AG04449 (cell line): Measurements from ENCODE around the gene METTL21C.

Experiments
- CTCF ChIA-PET: fragments of 350-600 bp; formaldehyde crosslinking; extraction: SDS; loops from one replicate; lab custom pipeline; 2021; ENCODE audit warnings: antibody characterized with exemption; lab: Yijun Ruan, JAX
- POLR2A ChIA-PET: fragments of 400-600, 350-600 bp; formaldehyde crosslinking; extraction: SDS; loops from one replicate; lab custom pipeline; 2020; ENCODE audit warnings: antibody characterized with exemption, inconsistent platforms; lab: Yijun Ruan, JAX
- DNase-seq: peaks from one replicate; pipeline ENCODE4 v3.0.0-alpha.2; 2010; ENCODE audit warnings: low read depth, low spot score
- H3K4me3 ChIP-seq: 2 replicates; pipeline ENCODE4 v1.5.1; 2011; ENCODE audit warnings: low read depth, mild to moderate bottlenecking, control low read depth, low read length
- TF ChIP-seq, protein P1 (sequence below): IDR thresholded peaks from one replicate; pipeline ENCODE4 v1.5.1; 2011; ENCODE audit warnings: mild to moderate bottlenecking, moderate library complexity, low read length, control low read depth, inconsistent platforms; ENCODE audit not compliant: insufficient read depth; ENCODE audit errors: missing control alignments

Gene METTL21C

DNA sequence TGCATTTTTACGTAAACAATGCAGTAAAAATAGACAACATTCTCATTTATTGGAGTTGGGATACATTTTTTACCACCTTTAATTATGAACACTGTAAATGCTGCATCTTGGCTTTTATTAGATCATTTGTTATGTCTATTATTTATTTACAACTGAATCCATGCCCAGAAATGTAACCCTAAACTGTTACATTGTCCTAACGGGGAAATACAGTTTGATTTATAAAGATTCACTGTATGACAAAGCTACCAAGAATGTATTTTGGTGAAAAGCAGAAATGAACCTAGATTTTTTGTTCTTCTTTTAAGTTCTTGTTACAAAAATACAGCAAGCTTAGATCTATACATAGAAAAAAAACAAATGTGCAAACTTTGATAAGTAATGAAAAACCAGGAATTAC lies 1.1 kb downstream of the METTL21C start:
- POLR2A ChIA-PET, result no interaction called here
- CTCF ChIA-PET, result interaction anchor here (0.6 to 1.2 kb wide), 2 partner anchors 10 to 106 kb away, joined by 3 read pairs; no protein-coding TSS in a partner anchor
- DNase-seq, result no peak
- TF ChIP-seq, protein P1, sequence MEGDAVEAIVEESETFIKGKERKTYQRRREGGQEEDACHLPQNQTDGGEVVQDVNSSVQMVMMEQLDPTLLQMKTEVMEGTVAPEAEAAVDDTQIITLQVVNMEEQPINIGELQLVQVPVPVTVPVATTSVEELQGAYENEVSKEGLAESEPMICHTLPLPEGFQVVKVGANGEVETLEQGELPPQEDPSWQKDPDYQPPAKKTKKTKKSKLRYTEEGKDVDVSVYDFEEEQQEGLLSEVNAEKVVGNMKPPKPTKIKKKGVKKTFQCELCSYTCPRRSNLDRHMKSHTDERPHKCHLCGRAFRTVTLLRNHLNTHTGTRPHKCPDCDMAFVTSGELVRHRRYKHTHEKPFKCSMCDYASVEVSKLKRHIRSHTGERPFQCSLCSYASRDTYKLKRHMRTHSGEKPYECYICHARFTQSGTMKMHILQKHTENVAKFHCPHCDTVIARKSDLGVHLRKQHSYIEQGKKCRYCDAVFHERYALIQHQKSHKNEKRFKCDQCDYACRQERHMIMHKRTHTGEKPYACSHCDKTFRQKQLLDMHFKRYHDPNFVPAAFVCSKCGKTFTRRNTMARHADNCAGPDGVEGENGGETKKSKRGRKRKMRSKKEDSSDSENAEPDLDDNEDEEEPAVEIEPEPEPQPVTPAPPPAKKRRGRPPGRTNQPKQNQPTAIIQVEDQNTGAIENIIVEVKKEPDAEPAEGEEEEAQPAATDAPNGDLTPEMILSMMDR, result no peak
- H3K4me3 ChIP-seq, result no peak overlapping the region

DNA sequence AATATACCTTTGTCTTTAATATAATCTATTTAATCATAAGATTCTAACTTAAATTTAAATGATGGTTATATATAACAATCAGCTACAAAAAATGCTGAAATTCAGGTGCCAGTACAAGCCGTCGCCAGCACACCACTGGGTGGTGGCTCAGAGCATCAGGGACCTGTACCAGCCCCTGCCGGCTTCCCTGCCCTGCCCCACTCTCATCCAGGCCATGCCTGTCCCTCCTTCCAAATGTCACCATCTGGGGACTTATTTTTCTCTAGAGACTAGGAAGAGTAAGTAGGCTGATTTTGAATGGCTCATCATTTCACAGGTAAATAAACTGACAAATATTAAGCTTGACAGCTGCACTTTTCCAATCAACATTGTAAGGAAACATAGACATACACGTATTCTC lies 1.6 kb downstream of the METTL21C start:
- no peak for DNase-seq
- TF ChIP-seq, protein P1, result no peak
- CTCF ChIA-PET, result interaction anchor here (0.9 to 1.2 kb wide), 2 partner anchors 32 to 106 kb away, joined by 3 read pairs; no protein-coding TSS in a partner anchor
- POLR2A ChIA-PET, result no interaction called here
- no peak overlapping the region for H3K4me3 ChIP-seq

DNA sequence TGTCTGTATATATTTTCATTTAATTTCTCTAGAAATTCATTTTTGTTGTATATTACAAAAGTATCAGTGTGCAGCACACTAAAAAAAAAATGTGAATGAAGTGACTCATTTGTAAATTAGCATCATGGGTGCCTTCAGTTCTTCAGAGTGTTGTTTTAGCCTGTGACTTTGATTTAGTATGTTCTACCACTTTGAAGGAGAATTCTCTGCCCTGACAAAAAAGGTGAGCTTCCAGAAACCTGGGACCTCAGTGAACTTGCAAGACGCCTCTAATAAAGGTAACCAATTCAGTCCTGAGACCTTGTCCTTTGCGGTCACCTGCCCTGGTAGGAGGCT lies 2.4 kb downstream of the METTL21C start:
- TF ChIP-seq, protein P1, result no peak
- ChIA-PET CTCF (interaction anchor here (0.9 kb wide), 1 partner anchor 32 kb away, joined by 3 read pairs; no protein-coding TSS in a partner anchor), POLR2A (no interaction called here)
- no peak for DNase-seq
- no peak overlapping the region for H3K4me3 ChIP-seq

DNA sequence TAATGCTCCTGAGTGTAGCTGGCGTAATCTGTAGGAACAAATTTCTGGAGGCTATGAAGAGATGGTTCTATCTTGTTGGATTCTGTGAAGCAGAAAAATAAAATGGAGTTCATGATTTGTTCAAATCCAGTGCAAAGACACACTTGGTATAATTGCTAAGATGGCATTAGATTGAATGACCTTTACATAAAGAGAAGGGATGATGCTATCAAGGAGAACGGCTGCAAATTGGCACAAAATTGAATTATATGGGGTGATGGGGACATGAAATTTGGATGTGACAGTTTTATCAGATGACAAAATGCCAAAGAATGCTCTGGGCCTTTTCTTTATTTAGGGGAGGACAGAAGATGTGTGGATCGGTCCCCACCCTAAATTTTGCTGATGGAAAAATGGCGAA lies 4.0 kb downstream of the METTL21C start:
- CTCF ChIA-PET, result interaction anchor here (1.6 kb wide), 1 partner anchor 12 kb away, joined by 7 read pairs; no protein-coding TSS in a partner anchor
- TF ChIP-seq, protein P1, result no peak

DNA sequence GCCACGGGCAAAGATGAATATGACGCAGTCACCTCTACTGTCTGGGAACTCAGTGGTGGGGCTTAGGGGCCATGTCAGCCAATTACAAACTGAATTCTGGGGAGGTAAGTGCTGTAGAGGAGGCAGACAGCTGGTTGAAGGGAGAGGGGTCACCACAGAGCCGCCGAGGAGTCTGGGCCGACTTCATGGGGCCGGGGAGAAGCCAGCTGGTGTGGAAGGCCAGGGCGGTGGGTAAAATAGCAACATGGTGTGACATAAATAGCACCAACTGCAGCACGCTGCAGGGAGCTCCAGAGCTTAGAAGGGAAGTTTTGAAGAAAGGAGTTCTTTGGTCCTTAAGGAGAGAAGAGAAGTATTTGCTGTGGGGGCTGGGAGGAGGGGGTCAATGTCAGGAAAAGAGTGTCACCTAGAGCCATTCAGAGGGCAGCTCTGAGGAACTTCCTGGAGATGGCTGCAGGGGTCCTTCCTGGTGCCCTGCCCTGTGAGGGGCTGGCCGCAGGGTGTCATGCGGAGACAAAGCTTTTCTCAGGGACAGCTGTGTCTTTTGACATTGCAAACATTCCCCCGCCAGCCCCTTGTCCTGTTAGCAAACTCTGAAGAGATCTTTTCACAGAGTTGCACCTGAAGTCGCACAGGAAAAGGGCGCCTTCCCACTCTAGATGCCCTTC lies 6.4 kb downstream of the METTL21C start:
- TF ChIP-seq, protein P1, result no peak
- H3K4me3 ChIP-seq, result no peak overlapping the region
- ChIA-PET CTCF (interaction anchor here (1.1 kb wide), 1 partner anchor 36 kb away, joined by 3 read pairs; no protein-coding TSS in a partner anchor), POLR2A (no interaction called here)
- DNase-seq, result no peak

More for the DNA sequence above, 4.0 kb downstream of the METTL21C start:
- POLR2A ChIA-PET, result no interaction called here
- H3K4me3 ChIP-seq, result no peak overlapping the region
- no peak for DNase-seq

DNA sequence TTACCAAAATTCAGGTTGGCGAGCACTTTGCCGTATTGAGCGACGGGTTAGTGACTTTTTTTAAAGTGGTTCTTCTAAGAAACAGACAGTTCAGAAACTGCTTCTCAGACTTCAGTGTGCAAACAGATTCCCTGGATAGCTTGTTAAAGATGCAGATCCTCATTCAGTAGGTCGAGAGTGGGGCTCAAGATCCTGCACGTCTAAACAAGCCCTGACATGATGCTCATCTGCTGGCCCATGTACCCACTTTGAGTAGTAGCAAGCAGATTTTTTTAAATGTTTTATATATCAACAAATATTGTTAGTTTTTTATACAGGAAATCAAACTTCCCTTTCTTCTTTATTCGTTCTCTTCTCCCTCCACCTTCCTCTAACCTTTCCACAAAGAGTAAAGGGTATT lies 7.3 kb downstream of the METTL21C start:
- POLR2A ChIA-PET, result no interaction called here
- no peak overlapping the region for H3K4me3 ChIP-seq
- CTCF ChIA-PET, result no interaction called here
- DNase-seq, result no peak
- TF ChIP-seq, protein P1, result no peak
